Measurements from ENCODE around the gene NACC1. TPM values are rescaled to one million over a fixed set of nuclear protein-coding genes. Genes with fewer than 3 reads are reported as not detected.

The NACC1 gene
- total RNA-seq, 2 donors from 2014 or later = 25.4 to 27.3 TPM

DNA sequence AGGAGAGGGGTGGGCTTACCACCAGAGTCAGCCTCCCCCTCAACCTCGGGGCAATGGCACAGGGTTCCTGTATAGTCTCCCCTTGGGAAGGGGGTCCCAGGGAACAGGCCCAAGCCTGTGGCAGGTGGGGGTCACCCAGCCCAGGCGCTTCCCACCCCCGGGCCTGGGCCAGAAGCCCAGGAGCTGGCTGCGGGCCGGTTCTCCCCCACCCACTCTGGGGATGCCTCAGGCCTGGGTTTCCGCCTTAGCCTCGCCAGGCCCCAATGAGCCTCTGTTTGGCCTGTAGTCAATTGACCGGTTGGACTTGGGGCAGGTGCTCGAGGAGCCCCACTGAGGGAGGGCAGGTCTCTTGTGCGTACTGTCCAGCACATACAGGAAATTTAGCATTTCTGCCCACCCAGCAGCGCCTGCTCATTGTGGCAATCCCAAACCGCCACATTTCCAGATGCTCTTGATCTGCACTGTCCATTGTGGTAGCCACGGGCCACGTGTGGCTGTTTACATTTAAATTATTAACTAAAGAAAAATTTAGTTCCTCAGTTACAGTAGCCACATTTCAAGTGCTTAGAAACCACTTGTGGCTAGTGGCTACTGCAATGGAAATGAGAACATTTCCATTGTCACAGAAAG is 25.3 kb upstream of the NACC1 start:
- H3K4me3 ChIP-seq = no peak overlapping the region
- no peaks in the 10 kb centered on the region for H3K27me3 ChIP-seq
- no peak for DNase-seq (ENCODE audit: low spot score)
- H3K27ac ChIP-seq = peak overlapping the region; percentile 84 to 85
- H3K36me3 ChIP-seq = peaks cover 11% of the 10 kb centered on the region
- peaks cover 0 to 82% of the 10 kb centered on the region in 2 donors for H3K4me1 ChIP-seq
- no peaks in the 10 kb centered on the region for H3K9me3 ChIP-seq
- TF ChIP-seq CTCF (IDR thresholded peaks at IDR 0.05) = no peak

DNA sequence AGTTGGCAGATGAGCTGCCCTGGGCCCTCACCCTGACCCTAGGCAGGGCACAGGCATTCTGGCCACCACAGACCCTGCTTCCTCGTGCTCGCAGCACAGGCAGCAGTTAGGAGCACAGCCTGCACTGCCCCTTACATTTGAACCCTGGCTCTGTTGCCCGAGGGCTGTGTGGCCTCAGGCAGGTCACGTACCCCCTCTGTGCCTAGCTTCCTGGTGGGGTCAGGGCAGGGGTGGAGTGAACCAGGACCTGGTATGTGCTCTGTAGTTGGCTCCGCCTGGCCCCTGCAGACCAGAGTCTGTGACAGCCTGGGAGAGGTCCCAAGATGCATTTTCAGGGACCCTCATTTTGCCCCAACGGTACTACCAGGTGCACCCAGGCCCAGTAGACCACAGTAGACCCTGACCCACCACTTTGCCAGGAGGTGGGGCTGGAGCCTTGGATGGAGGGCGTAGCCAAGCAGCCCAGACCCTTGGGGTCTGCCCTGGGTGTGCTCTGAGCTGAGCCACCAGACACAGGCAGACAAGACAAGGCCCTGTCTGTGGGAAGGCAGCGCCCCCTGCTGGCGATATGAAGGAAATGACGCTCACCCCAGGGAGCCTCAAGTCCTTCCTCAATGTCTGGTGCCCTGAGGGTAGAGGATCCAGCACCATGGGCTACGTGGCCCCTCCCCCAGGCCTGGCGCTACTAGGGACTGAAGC is 24.5 kb upstream of the NACC1 start:
- Histone ChIP-seq H3K36me3 (peaks cover 6% of the 10 kb centered on the region), H3K4me1 (peaks cover 0 to 91% of the 10 kb centered on the region in 2 donors), H3K9me3 (no peaks in the 10 kb centered on the region), H3K27me3 (no peaks in the 10 kb centered on the region), H3K4me3 (no peak overlapping the region), H3K27ac (peak overlapping the region; percentile 84 to 85)
- peak; percentile 96 to 97 for TF ChIP-seq CTCF (IDR thresholded peaks at IDR 0.05)
- DNase-seq (ENCODE audit: low spot score) = peak; percentile 95

DNA sequence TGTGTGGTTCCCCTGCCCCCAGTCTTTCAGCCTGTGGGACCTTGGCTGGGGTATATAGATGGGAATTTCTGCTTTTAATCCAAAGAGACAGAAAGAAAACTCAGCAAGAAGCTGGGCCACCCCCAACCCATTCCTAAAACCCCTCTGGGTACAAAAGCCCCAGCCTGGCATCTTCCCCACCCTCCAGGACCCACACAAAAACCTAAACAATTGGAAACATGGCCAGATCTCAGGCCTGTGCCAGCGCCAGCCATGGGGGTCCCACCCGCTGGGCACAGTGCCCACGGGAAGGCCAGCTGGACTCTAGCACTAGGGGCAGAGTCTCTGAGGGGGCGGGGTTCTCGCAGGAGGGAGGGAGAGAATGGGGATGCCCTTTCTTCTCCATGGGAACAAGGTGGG is 24.0 kb upstream of the NACC1 start:
- Histone ChIP-seq H3K4me3 (no peak overlapping the region), H3K27me3 (no peaks in the 10 kb centered on the region), H3K9me3 (no peaks in the 10 kb centered on the region), H3K27ac (peak overlapping the region; percentile 84 to 85), H3K4me1 (peaks cover 0 to 94% of the 10 kb centered on the region in 2 donors), H3K36me3 (peaks cover 6% of the 10 kb centered on the region)
- TF ChIP-seq CTCF (IDR thresholded peaks at IDR 0.05) = peak; percentile 13 to 40
- DNase-seq (ENCODE audit: low spot score) = no peak

GRCh38 chr19:13094771-13095392 is 23.2 kb upstream of the NACC1 start:
- Histone ChIP-seq H3K4me3 (peak overlapping the region in 1 of 2 donors; percentile 50), H3K27ac (peak overlapping the region; percentile 84 to 85), H3K36me3 (peaks cover 6% of the 10 kb centered on the region), H3K4me1 (peaks cover 0 to 91% of the 10 kb centered on the region in 2 donors), H3K9me3 (no peaks in the 10 kb centered on the region), H3K27me3 (no peaks in the 10 kb centered on the region)
- no peak for DNase-seq (ENCODE audit: low spot score)
- TF ChIP-seq CTCF (IDR thresholded peaks at IDR 0.05) = no peak

DNA sequence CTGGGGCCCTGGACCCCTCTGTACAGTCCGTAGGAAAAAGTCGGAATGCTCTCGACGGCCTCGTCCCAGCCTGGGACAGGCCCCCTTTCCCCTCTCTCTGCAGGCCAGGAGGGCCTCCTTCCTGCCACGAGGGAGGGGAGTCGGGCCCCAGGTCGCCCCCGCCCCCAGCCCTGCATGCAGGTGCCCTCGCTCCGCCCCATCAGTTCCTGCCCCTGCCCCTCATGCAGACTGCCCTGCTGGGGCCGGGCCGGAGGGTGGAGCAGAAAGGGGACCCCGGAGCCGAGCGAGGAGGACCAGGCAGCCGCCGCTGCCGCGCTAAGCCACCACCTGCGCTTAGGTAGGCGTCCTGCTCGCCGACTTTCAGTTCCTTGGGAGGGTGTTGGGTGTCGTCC is 22.7 kb upstream of the NACC1 start:
- H3K9me3 ChIP-seq = no peaks in the 10 kb centered on the region
- no peaks in the 10 kb centered on the region for H3K27me3 ChIP-seq
- TF ChIP-seq CTCF (IDR thresholded peaks at IDR 0.05) = no peak
- no peak for DNase-seq (ENCODE audit: low spot score)
- peak overlapping the region in 1 of 2 donors; percentile 50 for H3K4me3 ChIP-seq
- peak overlapping the region; percentile 84 to 85 for H3K27ac ChIP-seq
- H3K4me1 ChIP-seq = peaks cover 0 to 91% of the 10 kb centered on the region in 2 donors
- H3K36me3 ChIP-seq = peaks cover 6% of the 10 kb centered on the region

Data from right atrium auricular region (tissue), 2 donors.